GM12801 (cell line): ENCODE data around the gene FBXO8.

Experiments used
- TF ChIP-seq, protein P1 (sequence below): IDR thresholded peaks from one replicate; pipeline ENCODE4 v1.5.1; 2011; ENCODE audit warnings: control low read depth; ENCODE audit not compliant: insufficient read length; ENCODE audit errors: extremely low read depth

FBXO8 gene

GRCh38 chr4:174228988-174229387 is 54.5 kb downstream of the FBXO8 start:
- TF ChIP-seq, protein P1, sequence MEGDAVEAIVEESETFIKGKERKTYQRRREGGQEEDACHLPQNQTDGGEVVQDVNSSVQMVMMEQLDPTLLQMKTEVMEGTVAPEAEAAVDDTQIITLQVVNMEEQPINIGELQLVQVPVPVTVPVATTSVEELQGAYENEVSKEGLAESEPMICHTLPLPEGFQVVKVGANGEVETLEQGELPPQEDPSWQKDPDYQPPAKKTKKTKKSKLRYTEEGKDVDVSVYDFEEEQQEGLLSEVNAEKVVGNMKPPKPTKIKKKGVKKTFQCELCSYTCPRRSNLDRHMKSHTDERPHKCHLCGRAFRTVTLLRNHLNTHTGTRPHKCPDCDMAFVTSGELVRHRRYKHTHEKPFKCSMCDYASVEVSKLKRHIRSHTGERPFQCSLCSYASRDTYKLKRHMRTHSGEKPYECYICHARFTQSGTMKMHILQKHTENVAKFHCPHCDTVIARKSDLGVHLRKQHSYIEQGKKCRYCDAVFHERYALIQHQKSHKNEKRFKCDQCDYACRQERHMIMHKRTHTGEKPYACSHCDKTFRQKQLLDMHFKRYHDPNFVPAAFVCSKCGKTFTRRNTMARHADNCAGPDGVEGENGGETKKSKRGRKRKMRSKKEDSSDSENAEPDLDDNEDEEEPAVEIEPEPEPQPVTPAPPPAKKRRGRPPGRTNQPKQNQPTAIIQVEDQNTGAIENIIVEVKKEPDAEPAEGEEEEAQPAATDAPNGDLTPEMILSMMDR: no peak

GRCh38 chr4:174225349-174226049 is 58.0 kb downstream of the FBXO8 start:
- TF ChIP-seq, protein P1: no peak

- TF ChIP-seq, protein P1: no peak
Measured at GRCh38 chr4:174224550-174224949, 58.9 kb downstream of the FBXO8 start.

- TF ChIP-seq, protein P1: no peak
Measured at GRCh38 chr4:174222266-174222872, 61.1 kb downstream of the FBXO8 start.

DNA sequence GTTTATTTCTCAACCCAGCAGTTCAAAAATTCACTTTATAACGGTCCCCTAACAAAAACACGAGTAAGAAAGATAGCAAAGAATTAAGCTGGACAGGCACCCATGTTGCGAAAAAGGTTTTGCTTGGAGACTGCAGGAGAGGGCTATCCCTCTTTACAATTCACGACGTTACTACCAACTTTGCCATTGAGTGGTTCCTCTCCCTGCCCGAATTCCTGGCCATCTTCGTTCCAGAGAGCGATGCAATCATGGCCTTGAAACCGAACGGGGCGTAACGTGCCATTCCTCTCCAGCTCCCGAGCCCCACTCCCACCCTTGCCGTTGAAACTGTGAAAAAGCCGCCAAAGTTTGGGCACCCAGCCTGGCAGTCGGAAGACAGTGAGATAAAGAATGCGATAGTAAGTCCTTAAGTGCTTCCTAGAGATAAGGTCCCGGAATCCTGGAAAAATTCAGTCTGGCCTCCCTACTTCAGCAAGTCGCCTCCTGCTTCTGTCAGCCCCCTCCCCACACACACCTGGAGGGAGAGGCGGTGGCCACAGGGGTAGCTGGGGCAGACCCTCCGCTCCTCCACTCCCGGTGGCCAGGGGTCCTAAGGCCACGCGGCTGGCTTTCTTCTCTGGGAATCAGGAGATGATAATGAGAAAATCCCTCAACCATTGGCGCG is 65.2 kb downstream of the FBXO8 start:
- TF ChIP-seq, protein P1: no peak

DNA sequence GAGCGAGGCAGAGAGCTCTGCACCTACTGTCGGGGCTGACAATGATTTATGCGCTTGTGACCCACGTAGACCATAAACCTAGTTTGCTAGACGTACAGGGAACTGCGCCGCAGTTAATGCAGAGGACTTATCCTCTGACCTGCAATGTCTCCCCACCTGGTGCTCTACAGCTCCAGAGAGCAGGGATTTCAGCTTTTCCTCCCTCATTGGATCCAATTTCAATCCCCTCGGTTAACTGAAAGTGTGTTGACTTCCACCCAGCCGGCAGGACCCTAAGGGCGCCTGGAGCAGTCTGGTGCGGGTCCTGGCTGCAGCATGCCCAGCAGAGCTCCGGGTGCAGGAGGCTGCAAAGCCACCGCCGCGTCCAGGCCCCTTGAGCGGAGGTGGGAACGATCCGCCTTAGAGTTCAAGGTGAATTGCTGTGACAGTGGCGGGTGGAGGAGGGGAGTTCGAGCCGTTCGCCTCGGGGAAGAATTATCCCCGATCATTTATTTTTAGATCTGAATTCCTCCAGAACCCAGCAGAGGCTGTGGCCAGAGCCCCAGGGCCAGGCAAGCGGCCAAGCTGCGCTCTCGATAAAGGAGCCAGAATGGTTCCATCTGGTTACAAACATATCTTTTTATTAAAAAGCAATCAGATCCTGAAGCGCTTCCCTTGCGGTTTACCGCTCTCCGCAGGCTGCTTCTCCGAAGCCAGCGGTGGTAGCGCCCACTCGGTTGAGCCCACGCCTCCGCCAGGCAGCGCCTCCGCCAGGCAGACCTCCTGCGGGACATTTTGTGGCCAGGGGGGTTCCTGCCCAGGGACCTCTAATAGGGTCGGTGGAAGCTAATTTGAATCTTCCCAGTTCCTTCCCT is 66.0 kb downstream of the FBXO8 start:
- TF ChIP-seq, protein P1: no peak

DNA sequence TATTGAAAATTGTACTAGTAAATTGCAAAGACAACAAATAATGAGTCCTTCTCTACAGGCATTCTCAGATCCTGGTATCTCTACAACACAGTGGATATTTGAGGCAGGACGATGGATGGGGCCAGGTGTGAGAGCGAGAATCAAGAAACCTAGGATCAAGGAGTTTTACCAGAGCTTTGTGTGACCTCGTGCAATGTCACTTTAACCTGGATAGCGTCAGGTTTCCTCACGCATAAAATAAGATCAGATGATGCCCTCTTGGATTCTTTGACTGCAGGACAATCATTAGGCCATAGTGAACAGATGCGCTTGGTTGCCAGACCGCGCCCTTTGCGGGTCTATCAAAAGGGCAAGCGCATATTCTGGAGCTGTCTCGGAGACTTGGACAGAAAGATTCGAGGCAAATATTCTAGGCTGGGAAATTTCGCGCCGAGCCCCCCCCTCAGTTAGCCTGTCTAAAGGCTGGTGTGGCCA is 66.6 kb downstream of the FBXO8 start:
- TF ChIP-seq, protein P1: no peak
